Measurements from ENCODE around the gene BAIAP2L2. TPM values are rescaled to one million over a fixed set of nuclear protein-coding genes. Genes with fewer than 3 reads are reported as not detected.

Gene BAIAP2L2
- total and polyA plus RNA-seq, 2 experiments from 2014 or later, result 3.9 to 5.6 TPM

DNA sequence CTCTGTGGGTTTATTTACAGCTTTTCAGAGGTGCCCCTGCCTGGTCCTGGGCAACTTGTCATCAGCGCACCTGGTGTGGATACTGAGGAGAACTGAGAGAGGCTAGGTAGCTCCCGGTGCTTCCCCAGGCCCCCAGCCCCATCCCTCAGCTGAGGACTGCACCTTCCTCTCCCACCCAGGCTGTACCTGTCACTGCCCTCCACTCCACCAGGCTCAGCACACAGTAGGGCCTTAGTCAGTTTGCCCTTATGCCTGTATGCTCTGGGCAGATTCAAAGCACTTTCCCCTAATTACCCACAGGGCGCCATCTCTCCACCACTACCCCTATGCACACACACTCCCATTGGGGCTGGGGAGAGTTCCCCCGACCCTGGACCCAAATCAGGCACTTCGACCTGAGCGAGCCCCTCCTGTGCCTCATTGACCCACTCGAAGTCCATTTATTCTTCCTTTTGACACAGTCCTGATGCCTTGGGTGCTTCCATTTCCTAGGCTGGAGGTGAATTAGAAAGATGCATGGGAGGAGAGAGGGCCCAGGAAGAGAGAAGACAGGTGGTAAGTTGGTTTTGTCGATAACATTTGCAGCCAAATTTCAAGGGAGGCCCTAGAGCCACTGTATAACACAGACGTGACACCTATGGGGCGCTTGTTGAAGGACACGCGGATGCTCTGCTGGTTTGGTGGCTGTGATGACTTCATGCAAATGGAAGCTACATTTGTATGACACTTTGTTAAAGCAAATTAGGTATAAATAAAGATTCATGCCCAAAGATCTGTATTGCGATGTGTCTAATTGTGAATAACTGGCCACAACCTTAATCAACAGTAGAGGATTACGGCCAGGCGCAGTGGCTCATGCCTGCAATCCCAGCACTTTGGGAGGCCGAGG, 67.1 kb downstream of the BAIAP2L2 start:
- no peak overlapping the region for H3K4me2 ChIP-seq
- no peaks in the 10 kb centered on the region for H3K9me2 ChIP-seq (ENCODE audit: insufficient read depth)
- H3K27me3 ChIP-seq (ENCODE audit: insufficient read depth), result no peaks in the 10 kb centered on the region
- Mint-ChIP-seq H3K27me3 (ENCODE audit: insufficient read depth, low read depth, poor library complexity) (peaks cover 5% of the 10 kb centered on the region), H3K9me3 (no peaks in the 10 kb centered on the region; the same call in 2 of the 3 replicates), H3K27ac (no peak overlapping the region), H3K4me3 (no peak overlapping the region), H3K4me1 (no peaks in the 10 kb centered on the region; the same call in 2 of the 3 replicates), H3K36me3 (ENCODE audit: low read depth) (no peaks in the 10 kb centered on the region)
- no peaks in the 10 kb centered on the region for H3K36me3 ChIP-seq (ENCODE audit: insufficient read depth)
- H3K79me2 ChIP-seq (replicated peaks; ENCODE audit: insufficient read depth), result no peaks in the 10 kb centered on the region
- DNase-seq (ENCODE audit: low spot score) (no peak), ATAC-seq (no peak)
- H3K4me3 ChIP-seq, result no peak overlapping the region
- H3K27ac ChIP-seq (ENCODE audit: low read depth), result no peak overlapping the region
- H3K4me1 ChIP-seq (ENCODE audit: insufficient read depth), result no peaks in the 10 kb centered on the region
- TF ChIP-seq ZNF331 (CRISPR knock-in tag; IDR thresholded peaks at IDR 0.05; ENCODE audit: low read depth), result no peak
- TF ChIP-seq EZH2phosphoT487 (IDR thresholded peaks at IDR 0.05; ENCODE audit: unreplicated experiment), result no peak
- TF ChIP-seq NANOG (IDR thresholded peaks at IDR 0.05; ENCODE audit: borderline replicate concordance), result no peak
- TF ChIP-seq STAT1 (IDR thresholded peaks at IDR 0.05; ENCODE audit: unreplicated experiment), result no peak
- TF ChIP-seq, protein P1, sequence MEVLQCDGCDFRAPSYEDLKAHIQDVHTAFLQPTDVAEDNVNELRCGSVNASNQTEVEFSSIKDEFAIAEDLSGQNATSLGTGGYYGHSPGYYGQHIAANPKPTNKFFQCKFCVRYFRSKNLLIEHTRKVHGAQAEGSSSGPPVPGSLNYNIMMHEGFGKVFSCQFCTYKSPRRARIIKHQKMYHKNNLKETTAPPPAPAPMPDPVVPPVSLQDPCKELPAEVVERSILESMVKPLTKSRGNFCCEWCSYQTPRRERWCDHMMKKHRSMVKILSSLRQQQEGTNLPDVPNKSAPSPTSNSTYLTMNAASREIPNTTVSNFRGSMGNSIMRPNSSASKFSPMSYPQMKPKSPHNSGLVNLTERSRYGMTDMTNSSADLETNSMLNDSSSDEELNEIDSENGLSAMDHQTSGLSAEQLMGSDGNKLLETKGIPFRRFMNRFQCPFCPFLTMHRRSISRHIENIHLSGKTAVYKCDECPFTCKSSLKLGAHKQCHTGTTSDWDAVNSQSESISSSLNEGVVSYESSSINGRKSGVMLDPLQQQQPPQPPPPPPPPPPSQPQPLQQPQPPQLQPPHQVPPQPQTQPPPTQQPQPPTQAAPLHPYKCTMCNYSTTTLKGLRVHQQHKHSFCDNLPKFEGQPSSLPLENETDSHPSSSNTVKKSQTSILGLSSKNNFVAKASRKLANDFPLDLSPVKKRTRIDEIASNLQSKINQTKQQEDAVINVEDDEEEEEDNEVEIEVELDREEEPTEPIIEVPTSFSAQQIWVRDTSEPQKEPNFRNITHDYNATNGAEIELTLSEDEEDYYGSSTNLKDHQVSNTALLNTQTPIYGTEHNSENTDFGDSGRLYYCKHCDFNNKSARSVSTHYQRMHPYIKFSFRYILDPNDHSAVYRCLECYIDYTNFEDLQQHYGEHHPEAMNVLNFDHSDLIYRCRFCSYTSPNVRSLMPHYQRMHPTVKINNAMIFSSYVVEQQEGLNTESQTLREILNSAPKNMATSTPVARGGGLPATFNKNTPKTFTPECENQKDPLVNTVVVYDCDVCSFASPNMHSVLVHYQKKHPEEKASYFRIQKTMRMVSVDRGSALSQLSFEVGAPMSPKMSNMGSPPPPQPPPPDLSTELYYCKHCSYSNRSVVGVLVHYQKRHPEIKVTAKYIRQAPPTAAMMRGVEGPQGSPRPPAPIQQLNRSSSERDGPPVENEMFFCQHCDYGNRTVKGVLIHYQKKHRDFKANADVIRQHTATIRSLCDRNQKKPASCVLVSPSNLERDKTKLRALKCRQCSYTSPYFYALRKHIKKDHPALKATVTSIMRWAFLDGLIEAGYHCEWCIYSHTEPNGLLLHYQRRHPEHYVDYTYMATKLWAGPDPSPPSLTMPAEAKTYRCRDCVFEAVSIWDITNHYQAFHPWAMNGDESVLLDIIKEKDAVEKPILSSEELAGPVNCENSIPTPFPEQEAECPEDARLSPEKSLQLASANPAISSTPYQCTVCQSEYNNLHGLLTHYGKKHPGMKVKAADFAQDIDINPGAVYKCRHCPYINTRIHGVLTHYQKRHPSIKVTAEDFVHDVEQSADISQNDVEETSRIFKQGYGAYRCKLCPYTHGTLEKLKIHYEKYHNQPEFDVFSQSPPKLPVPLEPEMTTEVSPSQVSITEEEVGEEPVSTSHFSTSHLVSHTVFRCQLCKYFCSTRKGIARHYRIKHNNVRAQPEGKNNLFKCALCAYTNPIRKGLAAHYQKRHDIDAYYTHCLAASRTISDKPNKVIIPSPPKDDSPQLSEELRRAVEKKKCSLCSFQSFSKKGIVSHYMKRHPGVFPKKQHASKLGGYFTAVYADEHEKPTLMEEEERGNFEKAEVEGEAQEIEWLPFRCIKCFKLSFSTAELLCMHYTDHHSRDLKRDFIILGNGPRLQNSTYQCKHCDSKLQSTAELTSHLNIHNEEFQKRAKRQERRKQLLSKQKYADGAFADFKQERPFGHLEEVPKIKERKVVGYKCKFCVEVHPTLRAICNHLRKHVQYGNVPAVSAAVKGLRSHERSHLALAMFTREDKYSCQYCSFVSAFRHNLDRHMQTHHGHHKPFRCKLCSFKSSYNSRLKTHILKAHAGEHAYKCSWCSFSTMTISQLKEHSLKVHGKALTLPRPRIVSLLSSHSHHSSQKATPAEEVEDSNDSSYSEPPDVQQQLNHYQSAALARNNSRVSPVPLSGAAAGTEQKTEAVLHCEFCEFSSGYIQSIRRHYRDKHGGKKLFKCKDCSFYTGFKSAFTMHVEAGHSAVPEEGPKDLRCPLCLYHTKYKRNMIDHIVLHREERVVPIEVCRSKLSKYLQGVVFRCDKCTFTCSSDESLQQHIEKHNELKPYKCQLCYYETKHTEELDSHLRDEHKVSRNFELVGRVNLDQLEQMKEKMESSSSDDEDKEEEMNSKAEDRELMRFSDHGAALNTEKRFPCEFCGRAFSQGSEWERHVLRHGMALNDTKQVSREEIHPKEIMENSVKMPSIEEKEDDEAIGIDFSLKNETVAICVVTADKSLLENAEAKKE (CRISPR knock-in tag; IDR thresholded peaks at IDR 0.05), result no peak
- TF ChIP-seq, protein P2, sequence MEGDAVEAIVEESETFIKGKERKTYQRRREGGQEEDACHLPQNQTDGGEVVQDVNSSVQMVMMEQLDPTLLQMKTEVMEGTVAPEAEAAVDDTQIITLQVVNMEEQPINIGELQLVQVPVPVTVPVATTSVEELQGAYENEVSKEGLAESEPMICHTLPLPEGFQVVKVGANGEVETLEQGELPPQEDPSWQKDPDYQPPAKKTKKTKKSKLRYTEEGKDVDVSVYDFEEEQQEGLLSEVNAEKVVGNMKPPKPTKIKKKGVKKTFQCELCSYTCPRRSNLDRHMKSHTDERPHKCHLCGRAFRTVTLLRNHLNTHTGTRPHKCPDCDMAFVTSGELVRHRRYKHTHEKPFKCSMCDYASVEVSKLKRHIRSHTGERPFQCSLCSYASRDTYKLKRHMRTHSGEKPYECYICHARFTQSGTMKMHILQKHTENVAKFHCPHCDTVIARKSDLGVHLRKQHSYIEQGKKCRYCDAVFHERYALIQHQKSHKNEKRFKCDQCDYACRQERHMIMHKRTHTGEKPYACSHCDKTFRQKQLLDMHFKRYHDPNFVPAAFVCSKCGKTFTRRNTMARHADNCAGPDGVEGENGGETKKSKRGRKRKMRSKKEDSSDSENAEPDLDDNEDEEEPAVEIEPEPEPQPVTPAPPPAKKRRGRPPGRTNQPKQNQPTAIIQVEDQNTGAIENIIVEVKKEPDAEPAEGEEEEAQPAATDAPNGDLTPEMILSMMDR (conservative IDR thresholded peaks at IDR 0.05; ENCODE audit: low read depth in 2 of 2), result no peak
- TF ChIP-seq, protein P3, sequence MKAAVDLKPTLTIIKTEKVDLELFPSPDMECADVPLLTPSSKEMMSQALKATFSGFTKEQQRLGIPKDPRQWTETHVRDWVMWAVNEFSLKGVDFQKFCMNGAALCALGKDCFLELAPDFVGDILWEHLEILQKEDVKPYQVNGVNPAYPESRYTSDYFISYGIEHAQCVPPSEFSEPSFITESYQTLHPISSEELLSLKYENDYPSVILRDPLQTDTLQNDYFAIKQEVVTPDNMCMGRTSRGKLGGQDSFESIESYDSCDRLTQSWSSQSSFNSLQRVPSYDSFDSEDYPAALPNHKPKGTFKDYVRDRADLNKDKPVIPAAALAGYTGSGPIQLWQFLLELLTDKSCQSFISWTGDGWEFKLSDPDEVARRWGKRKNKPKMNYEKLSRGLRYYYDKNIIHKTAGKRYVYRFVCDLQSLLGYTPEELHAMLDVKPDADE (IDR thresholded peaks at IDR 0.05), result no peak
- TF ChIP-seq POLR2AphosphoS5 (IDR thresholded peaks at IDR 0.05; ENCODE audit: low read depth), result no peak
- no peak for TF ChIP-seq JUNB (IDR thresholded peaks at IDR 0.05; ENCODE audit: unreplicated experiment)
- no peak for TF ChIP-seq CREB1 (CRISPR knock-in tag; IDR thresholded peaks at IDR 0.05; ENCODE audit: low read depth)
- TF ChIP-seq EZH2 (IDR thresholded peaks at IDR 0.05; ENCODE audit: low read depth, unreplicated experiment), result no peak
- TF ChIP-seq ZNF114 (CRISPR knock-in tag; IDR thresholded peaks at IDR 0.05), result no peak
- TF ChIP-seq, protein P4, sequence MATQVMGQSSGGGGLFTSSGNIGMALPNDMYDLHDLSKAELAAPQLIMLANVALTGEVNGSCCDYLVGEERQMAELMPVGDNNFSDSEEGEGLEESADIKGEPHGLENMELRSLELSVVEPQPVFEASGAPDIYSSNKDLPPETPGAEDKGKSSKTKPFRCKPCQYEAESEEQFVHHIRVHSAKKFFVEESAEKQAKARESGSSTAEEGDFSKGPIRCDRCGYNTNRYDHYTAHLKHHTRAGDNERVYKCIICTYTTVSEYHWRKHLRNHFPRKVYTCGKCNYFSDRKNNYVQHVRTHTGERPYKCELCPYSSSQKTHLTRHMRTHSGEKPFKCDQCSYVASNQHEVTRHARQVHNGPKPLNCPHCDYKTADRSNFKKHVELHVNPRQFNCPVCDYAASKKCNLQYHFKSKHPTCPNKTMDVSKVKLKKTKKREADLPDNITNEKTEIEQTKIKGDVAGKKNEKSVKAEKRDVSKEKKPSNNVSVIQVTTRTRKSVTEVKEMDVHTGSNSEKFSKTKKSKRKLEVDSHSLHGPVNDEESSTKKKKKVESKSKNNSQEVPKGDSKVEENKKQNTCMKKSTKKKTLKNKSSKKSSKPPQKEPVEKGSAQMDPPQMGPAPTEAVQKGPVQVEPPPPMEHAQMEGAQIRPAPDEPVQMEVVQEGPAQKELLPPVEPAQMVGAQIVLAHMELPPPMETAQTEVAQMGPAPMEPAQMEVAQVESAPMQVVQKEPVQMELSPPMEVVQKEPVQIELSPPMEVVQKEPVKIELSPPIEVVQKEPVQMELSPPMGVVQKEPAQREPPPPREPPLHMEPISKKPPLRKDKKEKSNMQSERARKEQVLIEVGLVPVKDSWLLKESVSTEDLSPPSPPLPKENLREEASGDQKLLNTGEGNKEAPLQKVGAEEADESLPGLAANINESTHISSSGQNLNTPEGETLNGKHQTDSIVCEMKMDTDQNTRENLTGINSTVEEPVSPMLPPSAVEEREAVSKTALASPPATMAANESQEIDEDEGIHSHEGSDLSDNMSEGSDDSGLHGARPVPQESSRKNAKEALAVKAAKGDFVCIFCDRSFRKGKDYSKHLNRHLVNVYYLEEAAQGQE (IDR thresholded peaks at IDR 0.05; ENCODE audit: unreplicated experiment), result no peak
- H2AFZ ChIP-seq, result no peak overlapping the region
- no peaks in the 10 kb centered on the region for H4K20me1 ChIP-seq (replicated peaks; ENCODE audit: insufficient read depth)
- H3F3A ChIP-seq (replicated peaks; ENCODE audit: low read depth), result no peaks in the 10 kb centered on the region
